Epithelial cell of prostate (primary cell): Measurements from ENCODE around the gene ATF7IP2.

ENCODE experiments used
- DNase-seq: peaks from one replicate; pipeline ENCODE4 v3.0.0-alpha.2; 2011; ENCODE audit warnings: low read depth, low spot score
- H3K27ac ChIP-seq: fragments of 450-650 bp; 2 replicates; pipeline ENCODE4 v1.5.1; 2017; ENCODE audit warnings: mild to moderate bottlenecking

Gene ATF7IP2

DNA sequence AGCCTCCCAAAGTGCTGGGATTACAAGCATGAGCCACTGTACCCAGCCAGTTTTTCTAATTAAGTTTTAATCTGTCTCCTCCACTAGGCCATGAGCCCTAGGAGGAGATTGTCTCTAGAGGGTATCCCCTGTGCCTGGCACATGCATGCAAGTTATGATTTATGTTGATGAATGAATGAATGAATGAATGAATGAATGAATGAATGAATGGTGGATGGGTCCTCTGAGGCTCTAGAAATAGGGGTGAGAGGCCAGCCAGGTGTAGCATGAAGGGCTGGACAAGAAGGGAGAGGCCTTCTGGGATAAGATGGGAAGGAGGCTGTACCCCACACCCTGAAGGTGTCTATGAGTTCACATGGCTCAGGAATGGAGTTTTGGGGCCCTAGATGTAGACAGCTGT lies 145.7 kb downstream of the ATF7IP2 start:
- DNase-seq = no peak
- no peak overlapping the region for H3K27ac ChIP-seq
